Uterus (tissue), 4 donors: ENCODE results near the gene STRN3. TPM values are rescaled to one million over a fixed set of nuclear protein-coding genes. Genes with fewer than 3 reads are reported as not detected.

ENCODE experiments used
- DNase-seq, 2 donors: peaks; one replicate each; pipeline ENCODE4 v3.0.0-alpha.2; 2019 to 2020
- H3K27ac ChIP-seq, 2 donors: fragments of 200-600 bp; sonication (generic); 1 replicate in 1 of 2; 2 replicates in 1 of 2; pipeline ENCODE4 v1.5.1; 2016 to 2018
- H3K27me3 ChIP-seq, 2 donors: fragments of 200-600 bp; sonication (generic); one replicate each; pipeline ENCODE4 v1.5.1; 2018 to 2019; ENCODE audit warnings: control low read depth in 1 of 2
- H3K36me3 ChIP-seq, 2 donors: fragments of 200-600 bp; sonication (generic); one replicate each; pipeline ENCODE4 v1.5.1; 2019; ENCODE audit warnings: control low read depth in 1 of 2
- H3K4me1 ChIP-seq, 2 donors: fragments of 200-600 bp; sonication (generic); one replicate each; pipeline ENCODE4 v1.5.1; 2018 to 2019; ENCODE audit warnings: control low read depth in 1 of 2
- H3K4me3 ChIP-seq, 2 donors: fragments of 200-600 bp; sonication (generic); 1 replicate in 1 of 2; 2 replicates in 1 of 2; pipeline ENCODE4 v1.5.1; 2018 to 2019; ENCODE audit warnings: mild to moderate bottlenecking in 1 of 2
- H3K9me3 ChIP-seq, 2 donors: fragments of 200-600 bp; sonication (generic); one replicate each; pipeline ENCODE4 v1.5.1; 2019; ENCODE audit warnings: control low read depth in 1 of 2
- POLR2A ChIP-seq, 2 donors: fragments of 450-650 bp; IDR thresholded peaks; one replicate each; pipeline ENCODE4 v1.6.1; 2016; ENCODE audit warnings: antibody characterized with exemption in 2 of 2, mild to moderate bottlenecking in 1 of 2, moderate library complexity in 1 of 2
- intact Hi-C: fragments of 100-400 bp; cut with DNase I; formaldehyde crosslinking; loops from one replicate; pipeline ENCODE4 v1.15.1; 2023; ENCODE audit warnings: low total_unique reads
- total RNA-seq, 4 donors: library from RNA; depleted of rRNA in 3 of 4; stranded (reverse); fragments of >200 nt in 3 of 4; gene quantifications; one replicate each; pipeline versions ENCODE4 v1.1.0 to v1.2.4, GENCODE V29; 2014 to 2023
- TF ChIP-seq, protein P1 (sequence below), 4 experiments: fragments of 200-600 bp in 2 of 4; fragments of 450-650 bp in 2 of 4; sonication (generic) in 2 of 4; IDR thresholded peaks; one replicate each; pipeline ENCODE4 v1.5.1; 2016 to 2019; ENCODE audit warnings: antibody characterized with exemption in 4 of 4, mild to moderate bottlenecking in 2 of 4, moderate library complexity in 1 of 4
- donor health status: DM: yes; HTN: yes; CAD: no.

STRN3 gene
- total RNA-seq, 4 donors from 2014 or later = 25.9 to 82.0 (median 65.0) TPM

DNA sequence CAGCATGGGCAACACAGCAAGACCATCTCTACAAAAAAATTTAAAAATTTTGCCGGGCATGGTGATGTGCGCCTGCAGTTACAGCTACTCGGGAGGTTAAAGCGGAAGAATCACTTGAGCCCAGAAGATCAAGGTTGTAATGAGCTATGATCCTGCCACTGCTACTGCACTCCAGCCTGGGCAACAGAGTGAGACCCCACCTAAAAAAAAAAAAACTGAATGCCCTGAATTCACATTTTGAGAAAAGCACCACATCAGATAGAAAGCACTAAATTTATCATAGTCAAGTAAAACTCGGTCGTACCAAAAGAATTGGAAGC is 24.9 kb downstream of the STRN3 start:
- intact Hi-C loops = no loop called here
- Histone ChIP-seq H3K36me3 (no peaks in the 10 kb centered on the region), H3K27ac (no peak overlapping the region), H3K27me3 (no peaks in the 10 kb centered on the region), H3K9me3 (peaks cover 0 to 4% of the 10 kb centered on the region in 2 donors), H3K4me1 (no peaks in the 10 kb centered on the region), H3K4me3 (no peak overlapping the region)
- no peak for DNase-seq
- no peak for TF ChIP-seq POLR2A (IDR thresholded peaks at IDR 0.05)
- TF ChIP-seq, protein P1, sequence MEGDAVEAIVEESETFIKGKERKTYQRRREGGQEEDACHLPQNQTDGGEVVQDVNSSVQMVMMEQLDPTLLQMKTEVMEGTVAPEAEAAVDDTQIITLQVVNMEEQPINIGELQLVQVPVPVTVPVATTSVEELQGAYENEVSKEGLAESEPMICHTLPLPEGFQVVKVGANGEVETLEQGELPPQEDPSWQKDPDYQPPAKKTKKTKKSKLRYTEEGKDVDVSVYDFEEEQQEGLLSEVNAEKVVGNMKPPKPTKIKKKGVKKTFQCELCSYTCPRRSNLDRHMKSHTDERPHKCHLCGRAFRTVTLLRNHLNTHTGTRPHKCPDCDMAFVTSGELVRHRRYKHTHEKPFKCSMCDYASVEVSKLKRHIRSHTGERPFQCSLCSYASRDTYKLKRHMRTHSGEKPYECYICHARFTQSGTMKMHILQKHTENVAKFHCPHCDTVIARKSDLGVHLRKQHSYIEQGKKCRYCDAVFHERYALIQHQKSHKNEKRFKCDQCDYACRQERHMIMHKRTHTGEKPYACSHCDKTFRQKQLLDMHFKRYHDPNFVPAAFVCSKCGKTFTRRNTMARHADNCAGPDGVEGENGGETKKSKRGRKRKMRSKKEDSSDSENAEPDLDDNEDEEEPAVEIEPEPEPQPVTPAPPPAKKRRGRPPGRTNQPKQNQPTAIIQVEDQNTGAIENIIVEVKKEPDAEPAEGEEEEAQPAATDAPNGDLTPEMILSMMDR (IDR thresholded peaks at IDR 0.05) = no peak

DNA sequence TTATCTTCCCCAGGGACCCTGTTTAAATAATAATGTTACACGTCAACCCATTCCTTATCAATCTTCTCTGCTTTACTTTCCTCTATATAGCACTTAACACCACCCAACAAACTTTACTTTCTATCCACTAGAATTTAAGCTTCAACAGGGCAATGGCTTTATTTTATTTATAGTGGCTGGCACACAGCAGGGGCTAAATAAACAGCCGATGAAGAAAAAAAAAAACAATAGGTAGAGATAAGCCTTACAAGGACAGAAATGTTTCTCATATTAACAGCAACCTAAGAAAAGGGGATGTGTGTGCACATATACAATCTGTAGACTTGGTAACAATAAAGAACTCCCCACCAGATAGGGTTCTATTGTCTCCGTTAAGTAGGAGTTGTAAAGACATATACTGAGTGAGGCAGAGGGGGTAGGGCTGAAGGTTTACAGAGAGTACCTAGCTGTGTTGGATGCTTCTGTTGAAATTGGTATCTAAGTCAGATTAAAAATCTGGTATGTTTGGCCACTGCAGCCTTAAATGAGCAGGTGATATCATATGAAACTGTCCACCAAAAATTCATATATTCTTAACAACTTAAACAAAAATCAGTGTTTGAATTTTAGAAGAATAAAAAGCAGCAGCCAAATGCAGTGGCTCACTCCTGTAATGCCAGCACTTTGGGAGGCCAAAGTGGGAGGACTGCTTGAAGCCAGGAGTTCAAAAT is 25.4 kb downstream of the STRN3 start:
- Histone ChIP-seq H3K27ac (no peak overlapping the region), H3K9me3 (peaks cover 0 to 4% of the 10 kb centered on the region in 2 donors), H3K36me3 (no peaks in the 10 kb centered on the region), H3K4me1 (peaks cover 0 to 3% of the 10 kb centered on the region in 2 donors), H3K27me3 (no peaks in the 10 kb centered on the region), H3K4me3 (no peak overlapping the region)
- no peak for TF ChIP-seq POLR2A (IDR thresholded peaks at IDR 0.05)
- TF ChIP-seq, protein P1 (IDR thresholded peaks at IDR 0.05) = no peak
- DNase-seq = no peak
- intact Hi-C loops = no loop called here

DNA sequence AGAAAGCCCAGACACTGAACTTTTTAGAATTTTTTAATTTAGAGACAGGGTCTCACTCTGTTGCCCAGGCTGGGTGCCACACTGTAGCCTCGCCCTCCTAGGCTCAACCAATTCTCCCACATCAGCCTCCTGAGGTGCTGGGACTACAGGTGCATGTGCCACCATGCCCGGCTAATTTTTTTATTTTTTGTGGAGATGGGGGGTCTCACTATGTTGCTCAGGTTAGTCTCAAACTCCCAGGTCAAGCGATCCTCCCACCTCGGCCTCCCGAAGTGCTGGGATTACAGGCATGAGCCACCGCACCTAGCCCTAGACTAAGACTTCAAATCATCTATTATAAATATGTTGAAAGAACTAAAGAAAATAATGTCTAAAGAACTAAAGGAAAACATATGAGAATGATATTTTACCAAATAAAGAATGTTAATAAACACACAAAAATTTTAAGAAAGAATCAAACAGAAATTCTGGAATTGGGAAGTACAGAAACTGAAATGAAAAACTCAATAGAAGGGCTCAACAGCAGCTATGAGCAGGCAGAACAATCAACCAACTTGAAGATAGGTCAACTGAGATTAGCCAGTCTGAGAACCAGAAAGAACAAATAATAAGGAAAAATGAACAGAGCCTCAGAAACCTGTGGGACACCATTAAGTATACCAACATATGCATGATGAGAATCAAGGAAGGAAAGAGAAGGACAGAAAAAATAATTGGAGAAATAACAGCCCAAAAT is 27.0 kb downstream of the STRN3 start:
- intact Hi-C loops = no loop called here
- no peaks in the 10 kb centered on the region for H3K36me3 ChIP-seq
- H3K4me1 ChIP-seq = peaks cover 0 to 5% of the 10 kb centered on the region in 2 donors

DNA sequence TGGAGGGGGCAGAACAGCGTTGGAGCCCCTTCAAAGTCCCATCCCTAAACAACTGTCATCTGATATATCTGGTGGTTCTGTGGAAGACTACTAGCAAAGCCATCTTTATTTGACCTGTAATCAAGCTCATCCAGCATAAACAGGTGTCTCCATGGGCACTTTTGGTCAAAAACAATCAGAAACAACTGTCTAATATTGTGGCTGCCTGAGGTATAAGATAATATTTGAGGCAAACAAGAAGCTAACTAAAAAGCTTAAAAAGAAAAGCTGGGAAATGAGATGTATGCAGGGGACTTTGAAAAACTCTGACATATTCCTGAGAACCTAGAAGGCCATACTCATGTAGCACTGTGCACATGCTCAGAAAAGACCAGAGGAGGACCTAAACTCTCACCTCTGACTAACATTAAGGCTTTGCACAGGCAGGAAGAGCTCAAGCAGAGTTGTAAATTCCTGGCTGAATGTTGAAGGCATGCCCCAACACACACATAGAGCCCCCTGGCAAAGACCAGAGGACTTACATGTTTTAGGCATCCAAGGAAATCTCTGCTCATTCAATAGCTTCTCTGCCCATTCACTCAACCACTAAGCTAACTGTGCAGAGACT is 28.0 kb downstream of the STRN3 start:
- Histone ChIP-seq H3K4me1 (peaks cover 0 to 5% of the 10 kb centered on the region in 2 donors), H3K9me3 (peaks cover 0 to 4% of the 10 kb centered on the region in 2 donors), H3K36me3 (no peaks in the 10 kb centered on the region), H3K4me3 (no peak overlapping the region), H3K27ac (no peak overlapping the region), H3K27me3 (no peaks in the 10 kb centered on the region)
- intact Hi-C loops = no loop called here
- TF ChIP-seq POLR2A (IDR thresholded peaks at IDR 0.05) = no peak
- TF ChIP-seq, protein P1 (IDR thresholded peaks at IDR 0.05) = no peak
- no peak for DNase-seq

More for the DNA sequence above, 27.0 kb downstream of the STRN3 start:
- TF ChIP-seq, protein P1 (IDR thresholded peaks at IDR 0.05) = no peak
- no peak for TF ChIP-seq POLR2A (IDR thresholded peaks at IDR 0.05)
- H3K27me3 ChIP-seq = no peaks in the 10 kb centered on the region
- H3K4me3 ChIP-seq = no peak overlapping the region
- H3K27ac ChIP-seq = no peak overlapping the region
- DNase-seq = no peak
- peaks cover 0 to 4% of the 10 kb centered on the region in 2 donors for H3K9me3 ChIP-seq
